Nephron (organoid): ENCODE results near the gene GADD45G.

ENCODE experiments used
- H3K27ac Mint-ChIP-seq, 3 experiments: 2 replicates each; pipeline ENCODE4 v1.8.0; 2020; ENCODE audit warnings: mixed read lengths in 3 of 3, mild to moderate bottlenecking in 2 of 3, moderate library complexity in 1 of 3
- H3K27me3 Mint-ChIP-seq: 2 replicates; pipeline ENCODE4 v1.8.0; 2021; ENCODE audit warnings: low read depth, mild to moderate bottlenecking, moderate library complexity, mixed read lengths
- H3K36me3 Mint-ChIP-seq: 2 replicates; pipeline ENCODE4 v1.8.0; 2020; ENCODE audit warnings: low read depth, mixed read lengths
- H3K4me1 Mint-ChIP-seq: 2 replicates; pipeline ENCODE4 v1.8.0; 2020; ENCODE audit warnings: mixed read lengths
- H3K4me3 Mint-ChIP-seq, 3 experiments: 2 replicates each; pipeline ENCODE4 v1.8.0; 2020; ENCODE audit warnings: mild to moderate bottlenecking in 3 of 3, mixed read lengths in 3 of 3, moderate library complexity in 2 of 3
- H3K9me3 Mint-ChIP-seq: 2 replicates; pipeline ENCODE4 v1.8.0; 2020; ENCODE audit warnings: mixed read lengths
- CTCF ChIP-seq, 3 experiments: fragments of 200-600 bp; sonication (generic); IDR thresholded peaks; one replicate each; pipeline ENCODE4 v1.5.0; 2021; ENCODE audit warnings: antibody characterized with exemption in 3 of 3; ENCODE audit not compliant: unreplicated experiment in 3 of 3

GADD45G gene

GRCh38 chr9:89617978-89618377 is 13.2 kb downstream of the GADD45G start:
- peaks cover 29% of the 10 kb centered on the region for H3K27me3 Mint-ChIP-seq
- no peaks in the 10 kb centered on the region for H3K36me3 Mint-ChIP-seq
- no peaks in the 10 kb centered on the region for H3K9me3 Mint-ChIP-seq
- H3K4me1 Mint-ChIP-seq, result peaks cover 16% of the 10 kb centered on the region
- TF ChIP-seq CTCF (IDR thresholded peaks at IDR 0.05; ENCODE audit: unreplicated experiment in 3 of 3), result no peak
- H3K4me3 Mint-ChIP-seq, result no peak overlapping the region
- H3K27ac Mint-ChIP-seq, result no peak overlapping the region

GRCh38 chr9:89619019-89619418 is 14.2 kb downstream of the GADD45G start:
- Mint-ChIP-seq H3K36me3 (no peaks in the 10 kb centered on the region), H3K27me3 (peaks cover 27% of the 10 kb centered on the region), H3K4me1 (peaks cover 24% of the 10 kb centered on the region), H3K27ac (no peak overlapping the region), H3K4me3 (no peak overlapping the region), H3K9me3 (no peaks in the 10 kb centered on the region)
- TF ChIP-seq CTCF (IDR thresholded peaks at IDR 0.05; ENCODE audit: unreplicated experiment in 3 of 3), result no peak

GRCh38 chr9:89619424-89620138 is 14.8 kb downstream of the GADD45G start:
- H3K4me3 Mint-ChIP-seq, result no peak overlapping the region
- peaks cover 27% of the 10 kb centered on the region for H3K27me3 Mint-ChIP-seq
- no peak for TF ChIP-seq CTCF (IDR thresholded peaks at IDR 0.05; ENCODE audit: unreplicated experiment in 3 of 3)
- H3K36me3 Mint-ChIP-seq, result no peaks in the 10 kb centered on the region
- no peak overlapping the region for H3K27ac Mint-ChIP-seq
- peaks cover 18% of the 10 kb centered on the region for H3K4me1 Mint-ChIP-seq
- no peaks in the 10 kb centered on the region for H3K9me3 Mint-ChIP-seq

GRCh38 chr9:89621031-89621430 is 16.2 kb downstream of the GADD45G start:
- TF ChIP-seq CTCF (IDR thresholded peaks at IDR 0.05; ENCODE audit: unreplicated experiment in 3 of 3), result no peak
- Mint-ChIP-seq H3K4me3 (no peak overlapping the region), H3K36me3 (no peaks in the 10 kb centered on the region), H3K4me1 (peaks cover 18% of the 10 kb centered on the region), H3K27me3 (peaks cover 31% of the 10 kb centered on the region), H3K9me3 (no peaks in the 10 kb centered on the region), H3K27ac (no peak overlapping the region)

- no peak overlapping the region for H3K4me3 Mint-ChIP-seq
- H3K27me3 Mint-ChIP-seq, result peaks cover 34% of the 10 kb centered on the region
- no peak for TF ChIP-seq CTCF (IDR thresholded peaks at IDR 0.05; ENCODE audit: unreplicated experiment in 3 of 3)
- no peaks in the 10 kb centered on the region for H3K36me3 Mint-ChIP-seq
- no peak overlapping the region for H3K27ac Mint-ChIP-seq
- H3K9me3 Mint-ChIP-seq, result no peaks in the 10 kb centered on the region
- H3K4me1 Mint-ChIP-seq, result peaks cover 21% of the 10 kb centered on the region
These were observed 16.9 kb downstream of the GADD45G start for GRCh38 chr9:89621676-89622075.
